HEK293 (cell line): ENCODE results near the gene SKAP1.
A peak's percentile ranks its signal among the peaks of the same experiment; 100 is the strongest.

Source experiments
- CTCF ChIA-PET: fragments of 350-600 bp; formaldehyde crosslinking; extraction: SDS; loops from one replicate; lab custom pipeline; 2021; ENCODE audit warnings: antibody characterized with exemption; lab: Yijun Ruan, JAX
- POLR2A ChIA-PET: fragments of 300-600 bp; formaldehyde crosslinking; extraction: SDS; loops from one replicate; lab custom pipeline; 2020; ENCODE audit warnings: antibody characterized with exemption, inconsistent platforms; lab: Yijun Ruan, JAX
- H3K27ac ChIP-seq: fragments of 200-500 bp; sonication (Bioruptor generic); 2 replicates; pipeline ENCODE4 v1.5.1; 2014; ENCODE audit warnings: low read depth, low read length, control low read depth, inconsistent platforms; ENCODE audit errors: extremely low read depth
- H3K36me3 ChIP-seq, 2 experiments: fragments of 200-500 bp in 1 of 2; sonication (Bioruptor generic) in 1 of 2; 1 replicate in 1 of 2; 2 replicates in 1 of 2; pipeline ENCODE4 v1.5.1; 2014 to 2017; ENCODE audit warnings: inconsistent platforms in 2 of 2, low read length in 2 of 2; ENCODE audit not compliant: control insufficient read depth in 2 of 2, insufficient read depth in 1 of 2
- H3K4me1 ChIP-seq: fragments of 200-500 bp; sonication (Bioruptor generic); 2 replicates; pipeline ENCODE4 v1.5.1; 2014; ENCODE audit warnings: mild to moderate bottlenecking, low read length, inconsistent platforms; ENCODE audit not compliant: control insufficient read depth, insufficient read depth
- H3K4me3 ChIP-seq: 2 replicates; pipeline ENCODE4 v1.5.1; 2011; ENCODE audit warnings: low read depth, mild to moderate bottlenecking, control low read depth, low read length, moderate library complexity
- H3K9me3 ChIP-seq: fragments of 200-500 bp; sonication (Bioruptor generic); 2 replicates; pipeline ENCODE4 v1.5.1; 2014; ENCODE audit warnings: low read depth, low read length, inconsistent platforms; ENCODE audit not compliant: control insufficient read depth, insufficient read depth
- ATF2 ChIP-seq: fragments of 450-650 bp; formaldehyde crosslinking; IDR thresholded peaks from 2 replicates; pipeline ENCODE4 v1.5.1; 2016; ENCODE audit warnings: missing biosample characterization, missing genetic modification characterization, low read depth
- FEZF1 ChIP-seq: fragments of 450-650 bp; formaldehyde crosslinking; IDR thresholded peaks from 2 replicates; pipeline ENCODE4 v1.5.1; 2016; ENCODE audit warnings: missing biosample characterization, missing genetic modification characterization
- GLIS1 ChIP-seq: fragments of 450-650 bp; formaldehyde crosslinking; IDR thresholded peaks from 2 replicates; pipeline ENCODE4 v1.5.1; 2016; ENCODE audit warnings: missing biosample characterization, missing genetic modification characterization
- HIC1 ChIP-seq: fragments of 450-650 bp; formaldehyde crosslinking; IDR thresholded peaks from 2 replicates; pipeline ENCODE4 v1.5.1; 2016; ENCODE audit warnings: missing biosample characterization, missing genetic modification characterization
- IKZF3 ChIP-seq: fragments of 450-650 bp; IDR thresholded peaks from 2 replicates; pipeline ENCODE4 v1.5.0; 2018; ENCODE audit warnings: missing biosample characterization, mild to moderate bottlenecking, missing genetic modification characterization, moderate library complexity
- KLF16 ChIP-seq: fragments of 450-650 bp; formaldehyde crosslinking; IDR thresholded peaks from 2 replicates; pipeline ENCODE4 v1.5.1; 2017; ENCODE audit warnings: missing biosample characterization, missing genetic modification characterization
- PRDM1 ChIP-seq: fragments of 450-650 bp; formaldehyde crosslinking; IDR thresholded peaks from 2 replicates; pipeline ENCODE4; 2016; ENCODE audit warnings: missing biosample characterization, missing genetic modification characterization
- RBAK ChIP-seq: fragments of 450-650 bp; formaldehyde crosslinking; IDR thresholded peaks from 2 replicates; pipeline ENCODE4 v1.5.1; 2016; ENCODE audit warnings: missing biosample characterization, missing genetic modification characterization
- SP3 ChIP-seq: fragments of 450-650 bp; formaldehyde crosslinking; IDR thresholded peaks from 2 replicates; pipeline ENCODE4 v1.5.1; 2016; ENCODE audit warnings: missing biosample characterization, missing genetic modification characterization
- WT1 ChIP-seq: fragments of 450-650 bp; formaldehyde crosslinking; IDR thresholded peaks from 2 replicates; pipeline ENCODE4 v1.5.1; 2016; ENCODE audit warnings: missing biosample characterization, missing genetic modification characterization
- ZBTB21 ChIP-seq: fragments of 450-650 bp; formaldehyde crosslinking; IDR thresholded peaks from 2 replicates; pipeline ENCODE4 v1.5.1; 2017; ENCODE audit warnings: missing biosample characterization, missing genetic modification characterization
- ZBTB44 ChIP-seq: fragments of 450-650 bp; IDR thresholded peaks from 2 replicates; pipeline ENCODE4 v1.5.1; 2018; ENCODE audit warnings: missing biosample characterization, mild to moderate bottlenecking, missing genetic modification characterization
- ZBTB8A ChIP-seq: fragments of 450-650 bp; formaldehyde crosslinking; IDR thresholded peaks from 2 replicates; pipeline ENCODE4 v1.5.1; 2016; ENCODE audit warnings: missing biosample characterization, missing genetic modification characterization
- ZFP69B ChIP-seq: fragments of 450-650 bp; formaldehyde crosslinking; IDR thresholded peaks from 2 replicates; pipeline ENCODE4 v1.5.1; 2016; ENCODE audit warnings: missing biosample characterization, missing genetic modification characterization
- ZNF112 ChIP-seq: fragments of 450-650 bp; formaldehyde crosslinking; IDR thresholded peaks from 2 replicates; pipeline ENCODE4 v1.5.0; 2017; ENCODE audit warnings: missing biosample characterization, missing genetic modification characterization
- ZNF140 ChIP-seq: fragments of 450-650 bp; formaldehyde crosslinking; IDR thresholded peaks from 2 replicates; pipeline ENCODE4 v1.5.1; 2016; ENCODE audit warnings: missing biosample characterization, missing genetic modification characterization
- ZNF274 ChIP-seq, 2 experiments: fragments of 200-500 bp in 1 of 2; fragments of 450-650 bp in 1 of 2; sonication (Bioruptor generic) in 1 of 2; formaldehyde crosslinking in 1 of 2; IDR thresholded peaks; 2 replicates each; pipeline versions ENCODE4 v1.5.1 to v1.6.1; 2014 to 2016; ENCODE audit warnings: borderline replicate concordance in 1 of 2, inconsistent platforms in 1 of 2, low read length in 1 of 2, missing biosample characterization in 1 of 2, missing genetic modification characterization in 1 of 2
- ZNF324 ChIP-seq: fragments of 450-650 bp; formaldehyde crosslinking; IDR thresholded peaks from 2 replicates; pipeline ENCODE4 v1.5.1; 2016; ENCODE audit warnings: missing biosample characterization, missing genetic modification characterization
- ZNF341 ChIP-seq: fragments of 450-650 bp; formaldehyde crosslinking; IDR thresholded peaks from 2 replicates; pipeline ENCODE4; 2016; ENCODE audit warnings: low read depth, missing biosample characterization, missing genetic modification characterization
- ZNF394 ChIP-seq: fragments of 450-650 bp; formaldehyde crosslinking; IDR thresholded peaks from 2 replicates; pipeline ENCODE4 v1.5.1; 2016; ENCODE audit warnings: missing biosample characterization, missing genetic modification characterization, mild to moderate bottlenecking, moderate library complexity, borderline replicate concordance
- ZNF404 ChIP-seq: fragments of 450-650 bp; formaldehyde crosslinking; IDR thresholded peaks from 2 replicates; pipeline ENCODE4 v1.5.1; 2017; ENCODE audit warnings: missing biosample characterization, missing genetic modification characterization
- ZNF416 ChIP-seq: fragments of 450-650 bp; formaldehyde crosslinking; IDR thresholded peaks from 2 replicates; pipeline ENCODE4 v1.5.1; 2016; ENCODE audit warnings: missing biosample characterization, missing genetic modification characterization
- ZNF426 ChIP-seq: fragments of 450-650 bp; formaldehyde crosslinking; IDR thresholded peaks from 2 replicates; pipeline ENCODE4 v1.5.1; 2017; ENCODE audit warnings: missing biosample characterization, missing genetic modification characterization, mild to moderate bottlenecking, inconsistent platforms, moderate library complexity
- ZNF530 ChIP-seq: fragments of 450-650 bp; formaldehyde crosslinking; IDR thresholded peaks from 2 replicates; pipeline ENCODE4 v1.5.1; 2016; ENCODE audit warnings: low read depth, missing biosample characterization, missing genetic modification characterization
- ZNF544 ChIP-seq: fragments of 450-650 bp; formaldehyde crosslinking; IDR thresholded peaks from 2 replicates; pipeline ENCODE4 v1.5.0; 2017; ENCODE audit warnings: missing biosample characterization, missing genetic modification characterization
- ZNF560 ChIP-seq: fragments of 450-650 bp; formaldehyde crosslinking; IDR thresholded peaks from 2 replicates; pipeline ENCODE4 v1.5.1; 2017; ENCODE audit warnings: missing biosample characterization, missing genetic modification characterization, borderline replicate concordance
- ZNF561 ChIP-seq: fragments of 450-650 bp; IDR thresholded peaks from 2 replicates; pipeline ENCODE4 v1.5.1; 2018; ENCODE audit warnings: missing biosample characterization, missing genetic modification characterization, borderline replicate concordance
- ZNF596 ChIP-seq: fragments of 450-650 bp; IDR thresholded peaks from 2 replicates; pipeline ENCODE4 v1.5.0; 2018; ENCODE audit warnings: missing biosample characterization, mild to moderate bottlenecking, missing genetic modification characterization, moderate library complexity
- ZNF629 ChIP-seq: fragments of 450-650 bp; formaldehyde crosslinking; IDR thresholded peaks from 2 replicates; pipeline ENCODE4 v1.5.1; 2017; ENCODE audit warnings: missing biosample characterization, missing genetic modification characterization
- ZNF660 ChIP-seq: fragments of 450-650 bp; IDR thresholded peaks from 2 replicates; pipeline ENCODE4 v1.5.1; 2018; ENCODE audit warnings: missing biosample characterization, mild to moderate bottlenecking, missing genetic modification characterization
- ZNF677 ChIP-seq: fragments of 450-650 bp; IDR thresholded peaks from 2 replicates; pipeline ENCODE4 v1.5.0; 2018; ENCODE audit warnings: missing biosample characterization, mild to moderate bottlenecking, missing genetic modification characterization, moderate library complexity

SKAP1 gene

GRCh38 chr17:48254896-48255295 lies 175.1 kb downstream of the SKAP1 start:
- TF ChIP-seq ZNF426 (tag by site-specific recombination) (no peak), PRDM1 (tag by site-specific recombination) (peak; percentile 56; the same call in 1 of the 2 replicates), ZNF404 (tag by site-specific recombination) (no peak), ZBTB8A (peak; percentile 45; the same call in 1 of the 2 replicates), SP3 (peak; percentile 35; the same call in 1 of the 2 replicates)
- ChIA-PET CTCF (interaction anchor here (0.7 to 17.5 kb wide), 8 partner anchors 7 to 363 kb away, joined by 3 to 269 read pairs (median 4); no protein-coding TSS in a partner anchor), POLR2A (interaction anchor here (0.9 kb wide), 1 partner anchor 11 kb away, joined by 3 read pairs; no protein-coding TSS in a partner anchor)
- Histone ChIP-seq H3K4me1 (peaks cover 26% of the 10 kb centered on the region), H3K27ac (no peak overlapping the region), H3K4me3 (no peak overlapping the region), H3K36me3 (no peaks in the 10 kb centered on the region), H3K9me3 (no peaks in the 10 kb centered on the region)

- no peaks in the 10 kb centered on the region for H3K36me3 ChIP-seq
- no peak overlapping the region for H3K27ac ChIP-seq
- ChIA-PET CTCF (interaction anchor here (0.7 to 17.5 kb wide), 5 partner anchors 8 to 72 kb away, joined by 3 to 269 read pairs (median 4); no protein-coding TSS in a partner anchor), POLR2A (no interaction called here)
- no peaks in the 10 kb centered on the region for H3K9me3 ChIP-seq
- peaks cover 26% of the 10 kb centered on the region for H3K4me1 ChIP-seq
- H3K4me3 ChIP-seq, result no peak overlapping the region
- TF ChIP-seq ZNF274 (IDR thresholded peaks at IDR 0.05; ENCODE audit: low read length), result no peak
- TF ChIP-seq ZNF274 (tag by site-specific recombination; IDR thresholded peaks at IDR 0.05; ENCODE audit: borderline replicate concordance), result no peak
- no peak for TF ChIP-seq ZNF660 (tag by site-specific recombination)
- TF ChIP-seq FEZF1 (tag by site-specific recombination), result 0 out of 2 replicates have a peak, but pooled peaks have one; percentile 14
- no peak for TF ChIP-seq HIC1 (tag by site-specific recombination)
- TF ChIP-seq ZNF561 (tag by site-specific recombination), result no peak; the same call in 1 of the 2 replicates
- TF ChIP-seq PRDM1 (tag by site-specific recombination), result peak; percentile 65
- TF ChIP-seq ZNF560, result no peak
- TF ChIP-seq ZFP69B (tag by site-specific recombination), result no peak
- no peak for TF ChIP-seq ZNF341 (tag by site-specific recombination)
- TF ChIP-seq ZNF544 (tag by site-specific recombination), result no peak
- no peak for TF ChIP-seq SP3
- TF ChIP-seq ZNF629 (tag by site-specific recombination), result no peak
- TF ChIP-seq ZNF530, result no peak
- no peak for TF ChIP-seq ZNF112 (tag by site-specific recombination)
- TF ChIP-seq WT1 (tag by site-specific recombination), result peak; percentile 91
- TF ChIP-seq ATF2 (tag by site-specific recombination), result no peak
- no peak for TF ChIP-seq ZNF140 (tag by site-specific recombination)
- no peak for TF ChIP-seq ZNF324 (tag by site-specific recombination)
- TF ChIP-seq ZNF416, result no peak
- TF ChIP-seq ZBTB21 (tag by site-specific recombination), result no peak
- peak; percentile 45; the same call in 1 of the 2 replicates for TF ChIP-seq GLIS1 (tag by site-specific recombination)
- TF ChIP-seq ZNF394 (tag by site-specific recombination), result no peak
- no peak for TF ChIP-seq RBAK
- no peak; the same call in 1 of the 2 replicates for TF ChIP-seq IKZF3 (tag by site-specific recombination)
- TF ChIP-seq ZBTB44 (tag by site-specific recombination), result peak; percentile 59; the same call in 1 of the 2 replicates
- TF ChIP-seq KLF16 (tag by site-specific recombination), result no peak
- TF ChIP-seq ZNF677, result no peak
- no peak for TF ChIP-seq ZNF596 (tag by site-specific recombination)
Observed at GRCh38 chr17:48253975-48254374, 176.0 kb downstream of the SKAP1 start.
